NB4 (cell line): ENCODE data around the gene AP3S1.

ENCODE experiments used
- CTCF ChIP-seq: IDR thresholded peaks from one replicate; pipeline ENCODE4 v1.5.1; 2012; ENCODE audit warnings: low read depth, low read length
- MAX ChIP-seq: IDR thresholded peaks from 2 replicates; pipeline ENCODE4 v1.6.1; 2011; ENCODE audit warnings: low read depth, low read length
- POLR2A ChIP-seq: IDR thresholded peaks from 2 replicates; pipeline ENCODE4 v1.6.1; 2011; ENCODE audit warnings: mild to moderate bottlenecking; ENCODE audit not compliant: insufficient read length; ENCODE audit errors: extremely low read depth

DNA sequence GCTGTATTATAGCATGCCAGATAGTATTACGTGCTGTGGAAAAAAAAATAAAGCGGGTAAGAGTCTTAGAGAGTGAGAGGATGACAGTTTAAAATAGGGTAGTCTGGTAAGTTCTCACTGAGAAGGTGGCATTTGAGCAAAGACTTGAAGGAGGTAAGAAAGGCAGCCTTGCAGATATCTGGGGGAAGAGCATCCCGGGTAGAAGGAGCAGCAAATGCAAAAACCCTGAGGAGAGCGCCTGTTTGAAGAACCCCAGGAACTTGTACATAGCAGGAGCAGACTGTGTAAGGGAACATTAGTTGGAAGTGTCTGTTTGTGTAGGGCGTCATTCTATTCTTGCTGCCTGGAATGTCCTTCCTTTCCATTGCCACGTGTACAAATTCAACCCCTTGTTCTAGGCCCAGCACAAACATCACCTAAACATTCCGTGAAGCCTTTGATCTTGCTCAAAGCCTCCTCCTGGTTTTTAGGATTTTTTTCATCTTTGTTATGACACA, 2.6 kb downstream of the AP3S1 start:
- no peak for TF ChIP-seq CTCF
- no peak for TF ChIP-seq MAX
- TF ChIP-seq POLR2A, result no peak
